Adipocyte (in vitro differentiated cells): ENCODE measurements around the gene ZNRF1.
A peak's percentile ranks its signal among the peaks of the same experiment; 100 is the strongest.
"Not testable (repeated sequence)": the region's sequence is repeated elsewhere in the genome, so short reads cannot be mapped to it uniquely, and the experiment has no call there.

Experiments
- DNase-seq: peaks from one replicate; pipeline ENCODE4 v3.0.0-alpha.2; 2015; ENCODE audit warnings: low read depth
- H3K27me3 ChIP-seq: replicated peaks from 2 replicates; pipeline ENCODE4 v1.7.0; 2013; ENCODE audit warnings: mild to moderate bottlenecking, low read length, moderate library complexity; ENCODE audit not compliant: control insufficient read depth, insufficient read depth
- H3K36me3 ChIP-seq: 2 replicates; pipeline ENCODE4 v1.7.0; 2013; ENCODE audit warnings: low read length, mild to moderate bottlenecking, moderate library complexity; ENCODE audit not compliant: control insufficient read depth, insufficient read depth, severe bottlenecking
- H3K4me1 ChIP-seq: 2 replicates; pipeline ENCODE4 v1.7.0; 2013; ENCODE audit warnings: mild to moderate bottlenecking, low read length, moderate library complexity; ENCODE audit not compliant: control insufficient read depth, insufficient read depth
- H3K4me3 ChIP-seq: 2 replicates; pipeline ENCODE4 v1.7.0; 2013; ENCODE audit warnings: mild to moderate bottlenecking, low read length, moderate library complexity
- H3K9ac ChIP-seq: 2 replicates; pipeline ENCODE4 v1.7.0; 2013; ENCODE audit warnings: mild to moderate bottlenecking, low read length, moderate library complexity
- H3K9me3 ChIP-seq: 2 replicates; pipeline ENCODE4 v1.7.0; 2013; ENCODE audit warnings: mild to moderate bottlenecking, low read length, moderate library complexity; ENCODE audit not compliant: control insufficient read depth

ZNRF1 gene

GRCh38 chr16:75129421-75130149, 130.8 kb downstream of the ZNRF1 start:
- not testable (repeated sequence) for DNase-seq, H3K4me3 ChIP-seq, H3K9ac ChIP-seq

DNA sequence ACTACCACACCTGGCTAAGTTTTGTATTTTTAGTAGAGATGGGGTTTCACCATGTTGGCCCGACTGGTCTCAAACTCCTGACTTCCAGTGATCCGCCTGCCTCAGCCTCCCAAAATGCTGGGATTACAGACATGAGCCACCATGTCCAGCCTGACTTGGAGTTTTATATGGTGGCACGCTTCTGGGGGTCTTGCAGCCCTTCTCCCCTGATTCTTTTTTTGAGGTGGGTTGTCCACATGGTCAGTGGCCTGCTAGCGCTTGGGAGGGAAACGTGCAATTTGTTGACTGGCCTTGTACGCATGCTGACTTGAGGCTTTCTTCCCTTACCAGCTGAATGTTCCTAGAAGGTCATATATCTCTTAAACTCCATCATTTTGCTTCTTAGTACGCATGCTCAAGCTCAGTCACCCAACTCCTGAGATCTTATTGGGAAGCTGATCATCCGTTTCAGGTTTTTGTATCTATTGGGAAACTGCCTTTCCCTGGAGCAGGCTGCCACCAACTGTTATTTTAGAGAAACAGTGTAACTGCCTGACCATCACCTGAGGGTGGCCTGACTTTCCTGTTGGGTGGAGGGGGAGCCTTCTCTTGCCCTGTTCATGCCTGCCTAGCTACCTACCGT, 131.4 kb downstream of the ZNRF1 start:
- no peak overlapping the region for H3K9ac ChIP-seq
- H3K9me3 ChIP-seq: peaks cover 10% of the 10 kb centered on the region
- no peaks in the 10 kb centered on the region for H3K36me3 ChIP-seq
- peaks cover 5% of the 10 kb centered on the region for H3K27me3 ChIP-seq
- H3K4me3 ChIP-seq: no peak overlapping the region
- no peaks in the 10 kb centered on the region for H3K4me1 ChIP-seq
- DNase-seq: no peak

More at GRCh38 chr16:75129421-75130149, 130.8 kb downstream of the ZNRF1 start:
- H3K9me3 ChIP-seq, H3K36me3 ChIP-seq, H3K4me1 ChIP-seq, H3K27me3 ChIP-seq: not testable (repeated sequence)

DNA sequence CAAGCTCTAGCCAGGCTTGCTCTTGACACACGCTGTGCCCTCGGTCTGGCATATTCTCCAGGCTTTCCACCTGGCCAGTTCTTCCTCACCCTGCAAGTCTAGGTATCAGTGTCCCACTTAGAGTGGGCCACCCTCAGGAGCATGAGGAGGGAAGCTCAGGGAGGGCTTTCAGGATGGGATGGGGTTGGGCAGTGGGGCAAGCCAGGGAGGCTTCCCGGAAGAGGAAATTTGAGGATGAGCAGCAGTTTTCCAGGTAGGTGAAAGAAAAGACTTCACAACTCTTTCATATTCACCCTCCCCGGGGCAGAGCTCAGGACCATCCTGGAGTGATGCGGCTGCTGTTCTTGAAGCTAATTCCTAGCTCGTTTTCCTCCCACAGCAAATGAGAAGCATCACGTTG, 132.3 kb downstream of the ZNRF1 start:
- Histone ChIP-seq H3K36me3 (no peaks in the 10 kb centered on the region), H3K9me3 (peaks cover 10% of the 10 kb centered on the region), H3K4me1 (no peaks in the 10 kb centered on the region), H3K27me3 (peaks cover 5% of the 10 kb centered on the region), H3K4me3 (no peak overlapping the region), H3K9ac (no peak overlapping the region)
- DNase-seq: no peak

- no peaks in the 10 kb centered on the region for H3K4me1 ChIP-seq
- H3K36me3 ChIP-seq: no peaks in the 10 kb centered on the region
- H3K9me3 ChIP-seq: no peaks in the 10 kb centered on the region
- H3K4me3 ChIP-seq: no peak overlapping the region
- H3K9ac ChIP-seq: no peak overlapping the region
- no peaks in the 10 kb centered on the region for H3K27me3 ChIP-seq
- no peak for DNase-seq
Observed at GRCh38 chr16:75138233-75138632, 139.4 kb downstream of the ZNRF1 start.

DNA sequence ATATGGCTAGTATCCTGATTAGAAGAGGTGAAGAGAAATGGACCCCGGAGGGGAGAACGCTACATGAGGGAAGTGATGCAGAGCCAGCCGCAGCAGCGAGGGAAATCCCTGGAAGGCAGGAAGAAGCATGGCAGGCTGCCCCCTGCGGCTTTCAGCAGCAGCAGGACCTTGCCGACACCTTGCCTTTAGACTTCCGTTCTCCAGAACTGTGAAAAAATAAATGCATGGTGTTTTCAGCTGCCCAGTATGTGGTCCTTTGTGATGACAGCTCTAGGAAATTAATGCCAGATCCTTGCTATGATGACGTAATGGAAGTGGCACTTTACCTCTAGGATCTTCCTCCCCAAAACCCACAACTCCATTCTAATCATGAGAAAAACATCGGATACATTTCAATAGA, 139.8 kb downstream of the ZNRF1 start:
- H3K4me3 ChIP-seq: no peak overlapping the region
- H3K9ac ChIP-seq: no peak overlapping the region
- H3K9me3 ChIP-seq: no peaks in the 10 kb centered on the region
- no peak for DNase-seq
- H3K27me3 ChIP-seq: no peaks in the 10 kb centered on the region
- H3K4me1 ChIP-seq: no peaks in the 10 kb centered on the region
- H3K36me3 ChIP-seq: no peaks in the 10 kb centered on the region

- DNase-seq: no peak
- no peaks in the 10 kb centered on the region for H3K36me3 ChIP-seq
Observed at GRCh38 chr16:75139498-75139897, 140.7 kb downstream of the ZNRF1 start.

DNA sequence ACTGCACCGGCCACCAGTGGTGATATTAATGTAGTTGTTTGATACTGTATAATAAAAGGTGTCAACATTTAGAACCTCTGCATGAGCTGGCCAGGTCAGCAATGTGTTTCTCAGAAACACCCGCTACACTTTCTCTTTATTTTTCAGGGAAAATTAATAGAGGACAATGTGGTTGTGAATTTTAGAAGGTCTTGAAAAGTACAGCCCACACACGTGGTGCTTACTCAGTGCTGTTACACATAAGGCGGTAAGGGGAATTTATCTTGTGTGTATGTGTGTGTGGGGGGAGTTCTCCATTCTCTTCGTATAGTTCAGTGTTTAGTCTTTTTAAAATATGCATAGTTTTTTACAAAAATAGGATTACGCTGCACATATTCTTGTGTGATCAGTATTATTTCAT, 145.1 kb downstream of the ZNRF1 start:
- no peaks in the 10 kb centered on the region for H3K4me1 ChIP-seq
- no peaks in the 10 kb centered on the region for H3K36me3 ChIP-seq
- H3K4me3 ChIP-seq: no peak overlapping the region
- no peak overlapping the region for H3K9ac ChIP-seq
- H3K27me3 ChIP-seq: no peaks in the 10 kb centered on the region
- no peaks in the 10 kb centered on the region for H3K9me3 ChIP-seq
- DNase-seq: no peak

More at GRCh38 chr16:75139498-75139897, 140.7 kb downstream of the ZNRF1 start:
- Histone ChIP-seq H3K9me3 (no peaks in the 10 kb centered on the region), H3K4me1 (no peaks in the 10 kb centered on the region), H3K4me3 (no peak overlapping the region), H3K9ac (no peak overlapping the region), H3K27me3 (no peaks in the 10 kb centered on the region)

DNA sequence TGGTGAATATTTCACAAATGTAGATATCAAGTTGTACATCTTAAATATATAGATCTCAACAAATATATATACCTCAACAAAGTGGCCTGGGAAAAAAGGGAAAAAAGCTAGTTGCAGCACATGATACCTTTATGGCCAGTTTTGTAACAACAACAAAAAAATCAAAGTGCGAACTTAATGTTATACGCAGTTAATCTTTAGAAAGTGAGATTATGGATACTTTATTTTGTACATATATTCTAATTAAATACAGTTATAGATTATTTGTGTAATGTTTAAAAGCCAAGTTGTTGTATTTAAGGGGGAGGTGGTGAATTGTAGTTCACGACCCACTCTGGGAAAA, 149.1 kb downstream of the ZNRF1 start:
- Histone ChIP-seq H3K27me3 (no peaks in the 10 kb centered on the region), H3K4me1 (no peaks in the 10 kb centered on the region), H3K9ac (peak overlapping the region; percentile 96), H3K4me3 (peak overlapping the region; percentile 92), H3K36me3 (peaks cover 3% of the 10 kb centered on the region), H3K9me3 (peaks cover 18% of the 10 kb centered on the region)
- no peak for DNase-seq

DNA sequence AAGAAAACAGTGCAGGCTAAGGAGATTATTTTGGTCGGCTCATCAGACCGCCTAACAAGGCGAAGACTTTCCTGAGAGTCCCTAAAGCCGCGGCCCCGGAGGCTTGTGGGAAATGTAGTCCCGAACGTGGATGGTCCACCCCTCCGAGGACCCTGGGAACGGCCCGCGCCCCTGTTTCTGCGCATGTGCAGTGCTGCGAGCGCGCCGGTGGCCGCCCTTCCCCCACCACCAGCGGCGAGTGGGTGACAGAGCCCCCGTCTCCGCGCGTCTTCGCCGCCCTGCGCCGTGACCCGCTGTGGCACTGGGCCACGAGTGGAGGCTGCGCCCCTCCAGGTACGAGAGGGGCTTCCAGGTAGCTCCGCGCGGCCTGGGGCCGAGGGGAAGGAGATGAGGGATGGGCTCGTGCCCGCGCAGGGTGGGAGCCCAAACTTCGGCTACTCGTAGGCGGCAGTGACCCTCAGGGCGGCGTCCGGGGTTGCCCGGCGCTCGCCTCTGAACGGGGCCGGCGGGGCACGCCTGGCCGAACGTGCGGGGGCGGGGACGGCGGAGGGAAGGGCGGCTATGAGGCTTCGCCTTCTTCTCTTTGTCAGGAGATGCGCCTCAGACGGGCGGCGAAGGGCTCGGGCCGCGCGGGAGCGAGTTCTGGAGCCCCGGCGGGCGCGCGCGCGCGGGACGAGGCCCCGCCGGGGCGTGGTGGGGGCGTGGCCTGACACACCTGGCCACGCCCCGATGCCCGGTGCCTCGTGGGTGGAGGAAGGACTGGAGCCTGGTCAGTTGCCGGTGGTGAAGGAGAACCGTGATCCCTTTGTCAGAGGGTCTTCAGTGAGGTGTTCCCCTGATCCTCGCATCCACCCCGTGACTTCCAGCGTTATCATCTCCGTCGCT, 149.7 kb downstream of the ZNRF1 start, which contains the start of gene ZFP1:
Gene ZFP1, plus strand, starts transcription at position 214 of the 885 bp plus-strand sequence. CDS start 4,428 bp downstream, outside the sequence.
- Histone ChIP-seq H3K4me3 (peak within 1 kb of the TSS; percentile 92), H3K9me3 (peaks cover 18% of the 10 kb centered on the region), H3K36me3 (peaks cover 10% of the 10 kb centered on the region), H3K9ac (peak within 1 kb of the TSS; percentile 96), H3K27me3 (no peaks in the 10 kb centered on the region), H3K4me1 (no peaks in the 10 kb centered on the region)
- DNase-seq: peak; percentile 97

GRCh38 chr16:75151798-75152197, 153.0 kb downstream of the ZNRF1 start:
- H3K4me3 ChIP-seq: no peak overlapping the region

DNA sequence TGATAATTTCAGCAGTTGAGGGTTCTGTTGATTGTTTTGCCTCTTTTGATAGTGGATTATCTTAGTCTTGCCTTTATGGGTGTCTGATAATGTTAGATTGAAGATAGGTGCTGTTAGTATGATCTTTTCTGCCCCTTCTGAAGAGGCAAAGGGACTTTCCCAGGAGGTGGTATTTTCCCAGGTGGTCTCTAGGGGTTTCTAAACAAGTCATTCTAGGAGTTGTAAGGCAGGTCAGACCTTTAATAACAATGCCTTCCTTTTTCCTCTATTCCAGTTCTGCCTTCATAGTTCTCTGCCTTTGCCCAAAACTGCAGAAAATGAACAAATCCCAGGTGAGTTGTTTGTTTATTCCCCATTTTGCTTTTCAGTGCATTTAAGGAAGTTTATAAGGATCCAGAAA, 153.8 kb downstream of the ZNRF1 start:
- DNase-seq: no peak
- Histone ChIP-seq H3K36me3 (peaks cover 25% of the 10 kb centered on the region), H3K27me3 (no peaks in the 10 kb centered on the region), H3K4me1 (no peaks in the 10 kb centered on the region), H3K4me3 (no peak overlapping the region), H3K9me3 (peaks cover 18% of the 10 kb centered on the region), H3K9ac (no peak overlapping the region)

More at GRCh38 chr16:75151798-75152197, 153.0 kb downstream of the ZNRF1 start:
- no peak for DNase-seq
- Histone ChIP-seq H3K36me3 (peaks cover 25% of the 10 kb centered on the region), H3K4me1 (no peaks in the 10 kb centered on the region), H3K27me3 (no peaks in the 10 kb centered on the region), H3K9ac (no peak overlapping the region), H3K9me3 (peaks cover 18% of the 10 kb centered on the region)
